HL-60 (cell line): ENCODE results near the gene NOS2.

Source experiments
- GABPA ChIP-seq: IDR thresholded peaks from 2 replicates; pipeline ENCODE4 v1.6.1; 2012; ENCODE audit warnings: low read depth
- TF ChIP-seq, protein P1 (sequence below): IDR thresholded peaks from one replicate; pipeline ENCODE4 v1.5.1; 2011; ENCODE audit warnings: low read length, control low read depth, inconsistent platforms; ENCODE audit not compliant: insufficient read depth
- TF ChIP-seq, protein P2 (sequence below): IDR thresholded peaks from 2 replicates; pipeline ENCODE4 v1.6.1; 2012; ENCODE audit warnings: low read depth; ENCODE audit not compliant: insufficient replicate concordance

DNA sequence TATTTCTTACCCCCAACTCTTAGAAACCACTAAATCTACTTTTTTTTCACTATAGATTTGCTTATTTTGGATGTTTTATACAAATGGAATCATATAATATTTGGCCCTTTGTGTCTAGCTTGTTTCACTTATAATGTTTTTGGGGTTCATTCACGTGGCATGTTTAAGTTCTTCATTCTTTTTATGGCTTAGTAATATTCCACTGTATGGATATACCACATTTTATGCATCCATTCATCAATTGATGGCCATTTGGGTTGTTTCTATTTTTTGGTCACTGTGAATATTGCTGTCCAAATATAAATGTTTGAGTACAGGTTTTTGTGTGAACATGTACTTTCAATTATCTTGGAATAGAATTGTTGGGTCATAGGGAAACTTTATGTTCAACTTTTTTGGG is 9.2 kb upstream of the NOS2 start:
- TF ChIP-seq, protein P1, sequence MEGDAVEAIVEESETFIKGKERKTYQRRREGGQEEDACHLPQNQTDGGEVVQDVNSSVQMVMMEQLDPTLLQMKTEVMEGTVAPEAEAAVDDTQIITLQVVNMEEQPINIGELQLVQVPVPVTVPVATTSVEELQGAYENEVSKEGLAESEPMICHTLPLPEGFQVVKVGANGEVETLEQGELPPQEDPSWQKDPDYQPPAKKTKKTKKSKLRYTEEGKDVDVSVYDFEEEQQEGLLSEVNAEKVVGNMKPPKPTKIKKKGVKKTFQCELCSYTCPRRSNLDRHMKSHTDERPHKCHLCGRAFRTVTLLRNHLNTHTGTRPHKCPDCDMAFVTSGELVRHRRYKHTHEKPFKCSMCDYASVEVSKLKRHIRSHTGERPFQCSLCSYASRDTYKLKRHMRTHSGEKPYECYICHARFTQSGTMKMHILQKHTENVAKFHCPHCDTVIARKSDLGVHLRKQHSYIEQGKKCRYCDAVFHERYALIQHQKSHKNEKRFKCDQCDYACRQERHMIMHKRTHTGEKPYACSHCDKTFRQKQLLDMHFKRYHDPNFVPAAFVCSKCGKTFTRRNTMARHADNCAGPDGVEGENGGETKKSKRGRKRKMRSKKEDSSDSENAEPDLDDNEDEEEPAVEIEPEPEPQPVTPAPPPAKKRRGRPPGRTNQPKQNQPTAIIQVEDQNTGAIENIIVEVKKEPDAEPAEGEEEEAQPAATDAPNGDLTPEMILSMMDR, result no peak
- TF ChIP-seq, protein P2, sequence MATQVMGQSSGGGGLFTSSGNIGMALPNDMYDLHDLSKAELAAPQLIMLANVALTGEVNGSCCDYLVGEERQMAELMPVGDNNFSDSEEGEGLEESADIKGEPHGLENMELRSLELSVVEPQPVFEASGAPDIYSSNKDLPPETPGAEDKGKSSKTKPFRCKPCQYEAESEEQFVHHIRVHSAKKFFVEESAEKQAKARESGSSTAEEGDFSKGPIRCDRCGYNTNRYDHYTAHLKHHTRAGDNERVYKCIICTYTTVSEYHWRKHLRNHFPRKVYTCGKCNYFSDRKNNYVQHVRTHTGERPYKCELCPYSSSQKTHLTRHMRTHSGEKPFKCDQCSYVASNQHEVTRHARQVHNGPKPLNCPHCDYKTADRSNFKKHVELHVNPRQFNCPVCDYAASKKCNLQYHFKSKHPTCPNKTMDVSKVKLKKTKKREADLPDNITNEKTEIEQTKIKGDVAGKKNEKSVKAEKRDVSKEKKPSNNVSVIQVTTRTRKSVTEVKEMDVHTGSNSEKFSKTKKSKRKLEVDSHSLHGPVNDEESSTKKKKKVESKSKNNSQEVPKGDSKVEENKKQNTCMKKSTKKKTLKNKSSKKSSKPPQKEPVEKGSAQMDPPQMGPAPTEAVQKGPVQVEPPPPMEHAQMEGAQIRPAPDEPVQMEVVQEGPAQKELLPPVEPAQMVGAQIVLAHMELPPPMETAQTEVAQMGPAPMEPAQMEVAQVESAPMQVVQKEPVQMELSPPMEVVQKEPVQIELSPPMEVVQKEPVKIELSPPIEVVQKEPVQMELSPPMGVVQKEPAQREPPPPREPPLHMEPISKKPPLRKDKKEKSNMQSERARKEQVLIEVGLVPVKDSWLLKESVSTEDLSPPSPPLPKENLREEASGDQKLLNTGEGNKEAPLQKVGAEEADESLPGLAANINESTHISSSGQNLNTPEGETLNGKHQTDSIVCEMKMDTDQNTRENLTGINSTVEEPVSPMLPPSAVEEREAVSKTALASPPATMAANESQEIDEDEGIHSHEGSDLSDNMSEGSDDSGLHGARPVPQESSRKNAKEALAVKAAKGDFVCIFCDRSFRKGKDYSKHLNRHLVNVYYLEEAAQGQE, result no peak
- no peak for TF ChIP-seq GABPA
